Adrenal gland (tissue), 12 donors: ENCODE data around the gene UBE2L3. TPM values are rescaled to one million over a fixed set of nuclear protein-coding genes. Genes with fewer than 3 reads are reported as not detected.

Experiments used
- DNase-seq, 7 donors: peaks; one replicate each; pipeline ENCODE4 v3.0.0-alpha.2; 2019 to 2020
- H3K27ac ChIP-seq, 5 donors: fragments of 200-600 bp; sonication (generic) in 4 of 5; 1 replicate in 3 of 5; 2 replicates in 2 of 5; pipeline versions ENCODE4 v1.5.1 to v1.8.0; 2016 to 2020; ENCODE audit warnings: mild to moderate bottlenecking in 1 of 5
- H3K27me3 ChIP-seq: fragments of 200-600 bp; 2 replicates; pipeline ENCODE4 v1.8.0; 2021
- H3K36me3 ChIP-seq, 2 donors: fragments of 200-600 bp; replicated peaks in 1 of 2; 1 replicate in 1 of 2; 2 replicates in 1 of 2; pipeline versions ENCODE4 v1.5.1 to v1.8.0; 2018 to 2022
- H3K4me1 ChIP-seq, 2 donors: fragments of 200-600 bp; replicated peaks in 1 of 2; 1 replicate in 1 of 2; 2 replicates in 1 of 2; pipeline versions ENCODE4 v1.5.1 to v1.8.0; 2018 to 2021
- H3K4me3 ChIP-seq, 4 donors: fragments of 200-600 bp; sonication (generic) in 3 of 4; one replicate each; pipeline ENCODE4 v1.5.1; 2016 to 2018
- H3K9me3 ChIP-seq, 3 donors: fragments of 200-600 bp; sonication (generic) in 1 of 3; replicated peaks in 1 of 3; 1 replicate in 2 of 3; 2 replicates in 1 of 3; pipeline versions ENCODE4 v1.5.1 to v1.8.0; 2016 to 2021
- POLR2A ChIP-seq, 2 donors: fragments of 450-650 bp; IDR thresholded peaks; one replicate each; pipeline ENCODE4 v1.6.1; 2017; ENCODE audit warnings: antibody characterized with exemption in 2 of 2, mild to moderate bottlenecking in 2 of 2, moderate library complexity in 1 of 2
- WGBS, 4 donors: extraction: QIAGEN DNeasy Blood & Tissue Kit in 2 of 4; methylation state at CpG; one replicate each; pipeline versions ENCODE4 v1.1.5 to v1.1.7; 2013 to 2017; 5-methylcytosine and 5-hydroxymethylcytosine counted together
- intact Hi-C, 2 donors: fragments of 100-400 bp; cut with DNase I; formaldehyde crosslinking; loops; one replicate each; pipeline versions ENCODE4 v1.14.1 to v1.15.0; 2022 to 2023
- polyA plus RNA-seq, 3 donors: library from polyadenylated mRNA; stranded (reverse); fragments of 200-250 nt in 2 of 3; fragments of 350-450 nt in 1 of 3; fragmentation: Illumina TruSeq in 1 of 3; extraction: RNeasy Lipid Tissue Mini Kit (QIAGEN cat#74804) in 1 of 3; gene quantifications; one replicate each; pipeline ENCODE4 v1.2.3, GENCODE V29; 2013 to 2014
- total RNA-seq, 9 donors: library from RNA; depleted of rRNA in 4 of 9; stranded (reverse); fragments of >200 nt in 4 of 9; fragments of 120-200 nt in 1 of 9; fragmentation: NEBNext Ultra II Directional in 1 of 9; extraction: Animal tissue kit (Norgen Biotek cat#: 25700) in 1 of 9; gene quantifications; one replicate each; pipeline versions ENCODE4 v1.1.0 to v1.2.4, GENCODE V29; 2013 to 2023
- TF ChIP-seq, protein P1 (sequence below), 6 experiments: fragments of 450-650 bp in 4 of 6; fragments of 200-600 bp in 2 of 6; sonication (generic) in 1 of 6; IDR thresholded peaks; 1 replicate in 5 of 6; 2 replicates in 1 of 6; pipeline versions ENCODE4 v1.5.1 to v1.8.0; 2016 to 2021; ENCODE audit warnings: antibody characterized with exemption in 6 of 6, mild to moderate bottlenecking in 2 of 6, moderate library complexity in 1 of 6
- donor health status: healthy with polysubstance abuse.
- donor health status: Bipolar disorder and iron deficiency.
- donor health status: DM: yes; HTN: yes; CAD: no.
- donor health status: DM: no; HTN: no; CAD: no.
- donor health status: DM: no; HTN: no; CAD: no.
- donor health status: DM: yes; HTN: yes; CAD: no.

The UBE2L3 gene
- total and polyA plus RNA-seq, 12 donors = 48.5 to 142 (median 61.8) TPM

DNA sequence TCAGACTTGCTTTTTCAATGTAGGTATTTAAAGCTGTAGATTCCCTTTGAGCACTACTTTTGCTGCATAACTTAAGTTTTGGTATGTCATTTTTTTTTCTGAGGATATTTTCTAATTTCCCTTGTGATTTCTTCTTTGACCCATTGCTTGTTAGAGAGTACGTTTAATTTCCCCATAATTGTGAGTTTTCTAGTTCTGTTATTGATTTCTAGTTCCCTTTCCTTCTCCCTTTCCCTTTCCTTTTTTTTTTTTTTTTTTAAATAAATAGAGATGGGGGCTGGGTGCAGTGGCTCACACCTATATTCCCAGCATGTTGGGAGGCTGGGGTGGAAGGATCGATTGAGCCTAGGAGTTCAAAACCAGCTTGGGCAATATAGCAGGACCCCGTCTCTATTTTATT, 30.8 kb downstream of the UBE2L3 start:
- Histone ChIP-seq H3K4me3 (no peak overlapping the region), H3K27me3 (no peaks in the 10 kb centered on the region), H3K27ac (no peak overlapping the region), H3K36me3 (peaks cover 0 to 26% of the 10 kb centered on the region in 2 donors), H3K9me3 (no peaks in the 10 kb centered on the region), H3K4me1 (no peaks in the 10 kb centered on the region)
- DNase-seq = no peak
- WGBS, 4 donors = 87 to 93% (median 90%) methylated on average over 3 of the region's 3 CpGs
- intact Hi-C loops = no loop called here
- TF ChIP-seq, protein P1, sequence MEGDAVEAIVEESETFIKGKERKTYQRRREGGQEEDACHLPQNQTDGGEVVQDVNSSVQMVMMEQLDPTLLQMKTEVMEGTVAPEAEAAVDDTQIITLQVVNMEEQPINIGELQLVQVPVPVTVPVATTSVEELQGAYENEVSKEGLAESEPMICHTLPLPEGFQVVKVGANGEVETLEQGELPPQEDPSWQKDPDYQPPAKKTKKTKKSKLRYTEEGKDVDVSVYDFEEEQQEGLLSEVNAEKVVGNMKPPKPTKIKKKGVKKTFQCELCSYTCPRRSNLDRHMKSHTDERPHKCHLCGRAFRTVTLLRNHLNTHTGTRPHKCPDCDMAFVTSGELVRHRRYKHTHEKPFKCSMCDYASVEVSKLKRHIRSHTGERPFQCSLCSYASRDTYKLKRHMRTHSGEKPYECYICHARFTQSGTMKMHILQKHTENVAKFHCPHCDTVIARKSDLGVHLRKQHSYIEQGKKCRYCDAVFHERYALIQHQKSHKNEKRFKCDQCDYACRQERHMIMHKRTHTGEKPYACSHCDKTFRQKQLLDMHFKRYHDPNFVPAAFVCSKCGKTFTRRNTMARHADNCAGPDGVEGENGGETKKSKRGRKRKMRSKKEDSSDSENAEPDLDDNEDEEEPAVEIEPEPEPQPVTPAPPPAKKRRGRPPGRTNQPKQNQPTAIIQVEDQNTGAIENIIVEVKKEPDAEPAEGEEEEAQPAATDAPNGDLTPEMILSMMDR (IDR thresholded peaks at IDR 0.05) = no peak
- no peak for TF ChIP-seq POLR2A (IDR thresholded peaks at IDR 0.05)

DNA sequence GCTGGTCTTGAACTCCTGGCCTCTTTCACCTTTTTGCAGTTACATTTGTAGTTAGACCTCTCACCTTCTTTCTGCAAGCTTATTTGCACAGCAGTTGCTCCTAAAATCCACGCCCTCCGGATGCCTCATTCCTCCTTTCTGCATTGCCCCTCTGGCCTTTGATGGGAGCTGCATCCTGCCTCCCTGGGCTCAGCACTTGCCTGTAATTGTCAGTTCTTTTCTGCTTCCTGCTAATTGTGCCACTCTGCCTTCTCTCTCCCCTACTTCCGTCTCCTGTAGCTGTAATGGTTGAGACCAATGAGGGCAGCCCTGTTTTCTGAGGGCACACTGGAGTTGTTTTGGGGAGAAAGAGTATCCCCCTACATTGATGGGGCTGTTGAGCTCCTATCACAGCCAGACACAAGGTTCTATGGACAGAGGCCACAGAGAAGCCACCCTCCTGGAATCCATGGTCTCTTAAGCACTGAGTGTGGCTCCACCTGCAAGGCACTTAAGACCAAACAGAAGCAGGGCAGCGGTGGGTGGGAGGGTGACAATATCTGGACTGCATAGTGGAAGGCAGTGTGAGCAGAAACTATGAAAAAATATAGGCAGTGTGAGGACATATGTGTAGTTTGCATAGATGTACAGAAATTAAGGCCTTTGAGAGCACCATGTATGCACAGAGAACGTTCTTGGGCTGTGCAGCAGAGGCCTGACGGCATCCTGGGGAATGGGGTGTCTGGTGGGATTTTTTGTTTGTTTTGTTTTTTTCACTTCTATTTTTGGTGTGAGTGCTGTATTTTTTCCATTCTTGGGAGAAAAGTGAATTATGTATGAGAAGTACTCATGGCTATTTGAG, 31.8 kb downstream of the UBE2L3 start:
- intact Hi-C loops = no loop called here
- Histone ChIP-seq H3K4me1 (no peaks in the 10 kb centered on the region), H3K4me3 (no peak overlapping the region), H3K27me3 (no peaks in the 10 kb centered on the region), H3K36me3 (peaks cover 0 to 16% of the 10 kb centered on the region in 2 donors), H3K9me3 (no peaks in the 10 kb centered on the region), H3K27ac (no peak overlapping the region)
- DNase-seq = no peak
- 86 to 88% (median 86%) methylated on average over 6 of the region's 6 CpGs for WGBS, 4 donors
- TF ChIP-seq POLR2A (IDR thresholded peaks at IDR 0.05) = no peak
- TF ChIP-seq, protein P1 (IDR thresholded peaks at IDR 0.05) = no peak

DNA sequence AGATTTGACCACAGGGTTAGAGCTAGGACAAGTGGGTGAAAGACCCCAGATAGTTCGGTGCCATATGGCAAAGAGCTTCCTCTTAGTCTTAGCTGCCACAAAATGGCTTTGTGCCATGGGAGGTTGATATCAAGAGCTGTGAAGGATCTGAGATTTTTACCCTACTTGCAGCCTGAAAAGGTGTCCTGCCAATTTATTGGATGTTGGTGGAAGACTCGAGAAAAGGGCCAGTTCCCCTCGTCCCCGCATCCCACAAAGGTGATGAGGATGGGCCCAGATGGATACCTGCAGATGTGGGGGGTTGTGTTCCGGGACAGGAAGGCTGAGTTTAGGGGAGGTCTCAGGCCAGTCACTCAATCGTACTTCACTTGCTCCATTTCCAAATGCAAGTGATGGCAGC, 35.1 kb downstream of the UBE2L3 start:
- no peak overlapping the region for H3K4me3 ChIP-seq
- no peak overlapping the region for H3K27ac ChIP-seq
- no peaks in the 10 kb centered on the region for H3K9me3 ChIP-seq
- intact Hi-C loops = no loop called here
- H3K4me1 ChIP-seq = no peaks in the 10 kb centered on the region
- no peak for TF ChIP-seq POLR2A (IDR thresholded peaks at IDR 0.05)
- TF ChIP-seq, protein P1 (IDR thresholded peaks at IDR 0.05) = no peak
- no peak for DNase-seq
- H3K36me3 ChIP-seq = no peaks in the 10 kb centered on the region
- H3K27me3 ChIP-seq = no peaks in the 10 kb centered on the region
- 89 to 98% (median 94%) methylated on average over 5 to 6 of the region's 6 CpGs for WGBS, 4 donors

DNA sequence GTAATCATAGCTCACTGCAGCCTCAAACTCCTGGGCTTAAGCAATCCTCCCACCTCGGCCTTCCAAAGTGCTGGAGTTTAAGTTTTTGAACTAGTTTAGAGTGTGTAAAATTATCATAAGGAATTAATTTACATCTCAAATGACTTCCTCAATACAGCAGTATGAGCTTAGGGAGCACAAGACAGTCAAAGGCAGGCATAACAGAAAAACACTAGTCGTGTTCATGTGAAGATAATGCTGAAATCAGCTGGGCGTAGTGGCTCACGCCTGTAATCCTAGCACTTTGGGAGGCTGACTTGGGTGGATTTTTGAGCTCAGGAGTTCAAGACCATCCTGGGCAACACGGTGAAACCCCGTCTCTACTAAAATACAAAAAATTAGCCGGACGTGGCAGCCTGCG, 36.5 kb downstream of the UBE2L3 start:
- Histone ChIP-seq H3K4me1 (no peaks in the 10 kb centered on the region), H3K36me3 (no peaks in the 10 kb centered on the region), H3K9me3 (no peaks in the 10 kb centered on the region), H3K27ac (no peak overlapping the region), H3K4me3 (no peak overlapping the region), H3K27me3 (no peaks in the 10 kb centered on the region)
- intact Hi-C loops = no loop called here
- 89 to 93% (median 91%) methylated on average over 9 of the region's 9 CpGs for WGBS, 4 donors
- no peak for TF ChIP-seq POLR2A (IDR thresholded peaks at IDR 0.05)
- no peak for DNase-seq
